HEK293 (cell line): ENCODE measurements around the gene OR1M1.

Source experiments
- CTCF ChIP-seq: fragments of 450-650 bp; formaldehyde crosslinking; IDR thresholded peaks from 2 replicates; pipeline ENCODE4 v1.5.1; 2016; ENCODE audit warnings: missing biosample characterization, missing genetic modification characterization
- YY1 ChIP-seq: fragments of 450-650 bp; formaldehyde crosslinking; IDR thresholded peaks from 2 replicates; pipeline ENCODE4 v1.5.1; 2018; ENCODE audit warnings: missing biosample characterization, missing genetic modification characterization
- ZNF121 ChIP-seq: fragments of 450-650 bp; formaldehyde crosslinking; IDR thresholded peaks from 2 replicates; pipeline ENCODE4 v1.5.1; 2016; ENCODE audit warnings: missing biosample characterization, missing genetic modification characterization
- ZNF274 ChIP-seq, 2 experiments: fragments of 200-500 bp in 1 of 2; fragments of 450-650 bp in 1 of 2; sonication (Bioruptor generic) in 1 of 2; formaldehyde crosslinking in 1 of 2; IDR thresholded peaks; 2 replicates each; pipeline versions ENCODE4 v1.5.1 to v1.6.1; 2014 to 2016; ENCODE audit warnings: borderline replicate concordance in 1 of 2, inconsistent platforms in 1 of 2, low read length in 1 of 2, missing biosample characterization in 1 of 2, missing genetic modification characterization in 1 of 2
- ZNF280D ChIP-seq: fragments of 450-650 bp; formaldehyde crosslinking; IDR thresholded peaks from 2 replicates; pipeline ENCODE4 v1.5.1; 2016; ENCODE audit warnings: missing biosample characterization, missing genetic modification characterization
- ZNF391 ChIP-seq: fragments of 450-650 bp; formaldehyde crosslinking; IDR thresholded peaks from 2 replicates; pipeline ENCODE4 v1.5.1; 2016; ENCODE audit warnings: low read depth, missing biosample characterization, missing genetic modification characterization, borderline replicate concordance
- ZNF48 ChIP-seq: fragments of 450-650 bp; formaldehyde crosslinking; IDR thresholded peaks from 2 replicates; pipeline ENCODE4 v1.5.1; 2016; ENCODE audit warnings: missing biosample characterization, missing genetic modification characterization
- TF ChIP-seq, protein P1 (sequence below): fragments of 450-650 bp; formaldehyde crosslinking; IDR thresholded peaks from 2 replicates; pipeline ENCODE4 v1.5.1; 2016; ENCODE audit warnings: missing biosample characterization, missing genetic modification characterization
- TF ChIP-seq, protein P2 (sequence below): fragments of 450-650 bp; formaldehyde crosslinking; IDR thresholded peaks from 2 replicates; pipeline ENCODE4 v1.5.1; 2016; ENCODE audit warnings: missing biosample characterization, missing genetic modification characterization

GRCh38 chr19:9054207-9054606 lies 32.7 kb upstream of the OR1M1 start:
- TF ChIP-seq, protein P1, sequence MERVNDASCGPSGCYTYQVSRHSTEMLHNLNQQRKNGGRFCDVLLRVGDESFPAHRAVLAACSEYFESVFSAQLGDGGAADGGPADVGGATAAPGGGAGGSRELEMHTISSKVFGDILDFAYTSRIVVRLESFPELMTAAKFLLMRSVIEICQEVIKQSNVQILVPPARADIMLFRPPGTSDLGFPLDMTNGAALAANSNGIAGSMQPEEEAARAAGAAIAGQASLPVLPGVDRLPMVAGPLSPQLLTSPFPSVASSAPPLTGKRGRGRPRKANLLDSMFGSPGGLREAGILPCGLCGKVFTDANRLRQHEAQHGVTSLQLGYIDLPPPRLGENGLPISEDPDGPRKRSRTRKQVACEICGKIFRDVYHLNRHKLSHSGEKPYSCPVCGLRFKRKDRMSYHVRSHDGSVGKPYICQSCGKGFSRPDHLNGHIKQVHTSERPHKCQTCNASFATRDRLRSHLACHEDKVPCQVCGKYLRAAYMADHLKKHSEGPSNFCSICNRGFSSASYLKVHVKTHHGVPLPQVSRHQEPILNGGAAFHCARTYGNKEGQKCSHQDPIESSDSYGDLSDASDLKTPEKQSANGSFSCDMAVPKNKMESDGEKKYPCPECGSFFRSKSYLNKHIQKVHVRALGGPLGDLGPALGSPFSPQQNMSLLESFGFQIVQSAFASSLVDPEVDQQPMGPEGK (tag by site-specific recombination), result no peak
- TF ChIP-seq ZNF391 (tag by site-specific recombination), result no peak
- no peak for TF ChIP-seq CTCF (tag by site-specific recombination)
- no peak for TF ChIP-seq YY1 (tag by site-specific recombination)
- no peak for TF ChIP-seq ZNF280D (tag by site-specific recombination)
- no peak for TF ChIP-seq ZNF121 (tag by site-specific recombination)
- no peak for TF ChIP-seq ZNF274 (IDR thresholded peaks at IDR 0.05; ENCODE audit: low read length)
- no peak for TF ChIP-seq ZNF274 (tag by site-specific recombination; IDR thresholded peaks at IDR 0.05; ENCODE audit: borderline replicate concordance)
- TF ChIP-seq, protein P2, sequence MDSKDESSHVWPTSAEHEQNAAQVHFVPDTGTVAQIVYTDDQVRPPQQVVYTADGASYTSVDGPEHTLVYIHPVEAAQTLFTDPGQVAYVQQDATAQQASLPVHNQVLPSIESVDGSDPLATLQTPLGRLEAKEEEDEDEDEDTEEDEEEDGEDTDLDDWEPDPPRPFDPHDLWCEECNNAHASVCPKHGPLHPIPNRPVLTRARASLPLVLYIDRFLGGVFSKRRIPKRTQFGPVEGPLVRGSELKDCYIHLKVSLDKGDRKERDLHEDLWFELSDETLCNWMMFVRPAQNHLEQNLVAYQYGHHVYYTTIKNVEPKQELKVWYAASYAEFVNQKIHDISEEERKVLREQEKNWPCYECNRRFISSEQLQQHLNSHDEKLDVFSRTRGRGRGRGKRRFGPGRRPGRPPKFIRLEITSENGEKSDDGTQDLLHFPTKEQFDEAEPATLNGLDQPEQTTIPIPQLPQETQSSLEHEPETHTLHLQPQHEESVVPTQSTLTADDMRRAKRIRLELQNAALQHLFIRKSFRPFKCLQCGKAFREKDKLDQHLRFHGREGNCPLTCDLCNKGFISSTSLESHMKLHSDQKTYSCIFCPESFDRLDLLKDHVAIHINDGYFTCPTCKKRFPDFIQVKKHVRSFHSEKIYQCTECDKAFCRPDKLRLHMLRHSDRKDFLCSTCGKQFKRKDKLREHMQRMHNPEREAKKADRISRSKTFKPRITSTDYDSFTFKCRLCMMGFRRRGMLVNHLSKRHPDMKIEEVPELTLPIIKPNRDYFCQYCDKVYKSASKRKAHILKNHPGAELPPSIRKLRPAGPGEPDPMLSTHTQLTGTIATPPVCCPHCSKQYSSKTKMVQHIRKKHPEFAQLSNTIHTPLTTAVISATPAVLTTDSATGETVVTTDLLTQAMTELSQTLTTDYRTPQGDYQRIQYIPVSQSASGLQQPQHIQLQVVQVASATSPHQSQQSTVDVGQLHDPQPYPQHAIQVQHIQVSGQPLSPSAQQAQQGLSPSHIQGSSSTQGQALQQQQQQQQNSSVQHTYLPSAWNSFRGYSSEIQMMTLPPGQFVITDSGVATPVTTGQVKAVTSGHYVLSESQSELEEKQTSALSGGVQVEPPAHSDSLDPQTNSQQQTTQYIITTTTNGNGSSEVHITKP (tag by site-specific recombination), result 0 out of 2 replicates have a peak, but pooled peaks have one; percentile 23
- TF ChIP-seq ZNF48 (tag by site-specific recombination), result no peak
